Measurements from ENCODE around the gene PIMREG.

DNA sequence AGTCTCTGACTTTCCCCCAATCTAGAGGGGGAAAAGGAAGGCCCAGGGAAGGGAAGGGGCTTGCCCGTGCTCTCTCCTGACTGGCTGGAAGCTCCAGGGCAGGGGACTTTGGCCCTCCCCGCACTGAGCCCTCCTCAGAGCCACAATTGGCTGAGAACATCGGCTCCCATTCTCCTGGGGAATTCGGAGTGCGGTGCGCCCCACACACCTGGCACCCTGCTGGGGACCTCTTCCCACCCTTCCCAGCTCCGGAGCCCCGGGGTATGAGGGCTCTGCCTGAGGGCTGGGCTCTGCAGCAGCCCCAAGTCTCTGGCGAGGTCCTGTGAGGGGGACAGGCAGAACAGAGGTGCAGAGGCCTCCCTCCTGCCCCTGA is 36.0 kb downstream of the PIMREG start:
- TF ChIP-seq FOXM1 (IDR thresholded peaks at IDR 0.05; ENCODE audit: borderline replicate concordance): no peak
- TF ChIP-seq TARDBP (IDR thresholded peaks at IDR 0.05): no peak
- TF ChIP-seq CTBP1 (IDR thresholded peaks at IDR 0.05; ENCODE audit: borderline replicate concordance): no peak
- no peak for TF ChIP-seq NFRKB (IDR thresholded peaks at IDR 0.05)
- TF ChIP-seq BHLHE40 (IDR thresholded peaks at IDR 0.05; ENCODE audit: borderline replicate concordance): no peak
- TF ChIP-seq SP1 (IDR thresholded peaks at IDR 0.05): no peak
- TF ChIP-seq ZNF384 (IDR thresholded peaks at IDR 0.05): no peak
- TF ChIP-seq L3MBTL2 (conservative IDR thresholded peaks at IDR 0.05): no peak
- TF ChIP-seq ELF4 (IDR thresholded peaks at IDR 0.05): no peak
- TF ChIP-seq LEF1 (IDR thresholded peaks at IDR 0.05; ENCODE audit: borderline replicate concordance): no peak
- no peak for TF ChIP-seq PKNOX1 (IDR thresholded peaks at IDR 0.05)
